CD8-positive, alpha-beta memory T cell (primary cell): Measurements from ENCODE around the gene SLPI. TPM values are rescaled to one million over a fixed set of nuclear protein-coding genes. Genes with fewer than 3 reads are reported as not detected.

Experiments used
- CTCF ChIA-PET: fragments of 350-600 bp; sonication (Branson Sonifier 250); formaldehyde crosslinking; loops from one replicate; lab custom pipeline; 2021; ENCODE audit warnings: antibody characterized with exemption; lab: Charles Lee
- POLR2A ChIA-PET: fragments of 350-600 bp; sonication (Branson Sonifier 250); formaldehyde crosslinking; loops from one replicate; lab custom pipeline; 2021; ENCODE audit warnings: antibody characterized with exemption; lab: Charles Lee
- DNase-seq, 5 donors: peaks; one replicate each; pipeline versions ENCODE4 v3.0.0 to v3.0.0-alpha.2; 2020 to 2022; ENCODE audit warnings: mixed read lengths in 1 of 5
- H3K27ac ChIP-seq: one replicate; pipeline ENCODE4 v1.7.0; 2013; ENCODE audit warnings: low read depth, mild to moderate bottlenecking, low read length, moderate library complexity
- H3K27me3 ChIP-seq: 2 replicates; pipeline ENCODE4 v1.7.0; 2013; ENCODE audit warnings: low read length, mild to moderate bottlenecking; ENCODE audit not compliant: insufficient read depth, poor library complexity, severe bottlenecking
- H3K36me3 ChIP-seq: 2 replicates; pipeline ENCODE4 v1.7.0; 2013; ENCODE audit warnings: mild to moderate bottlenecking, low read length, moderate library complexity; ENCODE audit not compliant: insufficient read depth
- H3K4me1 ChIP-seq: 2 replicates; pipeline ENCODE4 v1.7.0; 2013; ENCODE audit warnings: mild to moderate bottlenecking, low read length, moderate library complexity; ENCODE audit not compliant: insufficient read depth
- H3K4me3 ChIP-seq: 2 replicates; pipeline ENCODE4 v1.7.0; 2013; ENCODE audit warnings: mild to moderate bottlenecking, low read length
- H3K9me3 ChIP-seq: 2 replicates; pipeline ENCODE4 v1.7.0; 2013; ENCODE audit warnings: mild to moderate bottlenecking, low read length
- H3K27ac Mint-ChIP-seq, 8 donors: one replicate each; pipeline ENCODE4 v1.8.0; 2020 to 2021; ENCODE audit warnings: mixed read lengths in 8 of 8, mild to moderate bottlenecking in 6 of 8, inconsistent platforms in 3 of 8, moderate library complexity in 3 of 8
- H3K27me3 Mint-ChIP-seq, 2 donors: one replicate each; pipeline ENCODE4 v1.8.0; 2020 to 2021; ENCODE audit warnings: mixed read lengths in 2 of 2, mild to moderate bottlenecking in 1 of 2, moderate library complexity in 1 of 2
- H3K36me3 Mint-ChIP-seq, 3 donors: one replicate each; pipeline ENCODE4 v1.8.0; 2020 to 2021; ENCODE audit warnings: mixed read lengths in 3 of 3, inconsistent platforms in 1 of 3, mild to moderate bottlenecking in 1 of 3
- H3K4me1 Mint-ChIP-seq, 3 donors: one replicate each; pipeline ENCODE4 v1.8.0; 2020 to 2021; ENCODE audit warnings: mixed read lengths in 3 of 3, inconsistent platforms in 1 of 3, mild to moderate bottlenecking in 1 of 3
- H3K4me3 Mint-ChIP-seq, 7 donors: one replicate each; pipeline ENCODE4 v1.8.0; 2020 to 2021; ENCODE audit warnings: mixed read lengths in 7 of 7, mild to moderate bottlenecking in 6 of 7, moderate library complexity in 4 of 7, inconsistent platforms in 2 of 7
- H3K9me3 Mint-ChIP-seq, 5 donors: one replicate each; pipeline ENCODE4 v1.8.0; 2020 to 2022; ENCODE audit warnings: mixed read lengths in 5 of 5, mild to moderate bottlenecking in 3 of 5, moderate library complexity in 2 of 5, inconsistent platforms in 1 of 5
- polyA plus RNA-seq: library from polyadenylated mRNA; unstranded; fragments of 300-500 nt; fragmentation: Illumina TruSeq; gene quantifications from one replicate; pipeline ENCODE4 v1.2.3, GENCODE V29; 2021
- total RNA-seq, 2 experiments: library from RNA; stranded (reverse); gene quantifications; one replicate each; pipeline ENCODE4 v1.2.3, GENCODE V29; 2021

SLPI gene
- total and polyA plus RNA-seq, 3 experiments from 2014 or later = not detected

DNA sequence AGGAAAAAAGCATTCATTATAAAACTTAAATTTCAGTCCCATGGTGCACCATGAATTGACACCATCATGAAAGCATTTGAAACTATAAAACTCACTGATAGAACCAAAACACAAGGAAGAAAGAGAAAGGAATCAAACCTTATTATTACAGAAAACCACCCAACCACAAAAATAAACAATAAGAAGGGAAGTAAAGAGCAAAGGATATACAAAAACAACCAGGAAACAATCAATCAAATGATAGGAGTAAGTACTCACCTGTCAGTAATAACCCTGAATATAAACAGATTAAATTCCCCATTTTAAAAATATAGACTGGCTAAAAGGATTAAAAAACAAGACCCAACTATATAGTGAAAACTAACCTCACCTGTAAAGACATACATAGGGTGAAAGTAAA lies 5.8 kb downstream of the SLPI start:
- peaks cover 16% of the 10 kb centered on the region for H3K27me3 ChIP-seq
- H3K4me1 Mint-ChIP-seq = no peaks in the 10 kb centered on the region

DNA sequence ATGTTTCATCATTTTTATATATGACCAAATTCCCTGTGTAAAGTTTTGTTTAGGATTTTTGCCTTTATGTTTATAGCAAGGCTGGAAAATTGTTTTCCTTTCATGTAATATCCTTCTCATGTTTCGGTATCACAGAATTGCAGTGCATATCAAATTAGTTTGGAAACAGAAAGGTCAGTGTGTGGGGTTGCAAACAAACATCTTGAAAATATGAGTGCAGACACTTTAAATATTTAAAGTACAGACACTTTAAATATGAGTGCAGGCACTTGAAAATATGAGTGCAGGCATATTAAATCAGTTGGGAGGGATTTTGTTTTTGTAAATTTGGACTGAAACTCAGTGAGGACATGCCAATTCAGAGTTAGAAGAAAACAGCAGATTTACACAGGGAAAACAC lies 6.5 kb downstream of the SLPI start:
- no peaks in the 10 kb centered on the region for H3K36me3 Mint-ChIP-seq
- Histone ChIP-seq H3K4me3 (no peak overlapping the region), H3K4me1 (no peaks in the 10 kb centered on the region), H3K9me3 (no peaks in the 10 kb centered on the region), H3K36me3 (no peaks in the 10 kb centered on the region), H3K27me3 (peaks cover 10% of the 10 kb centered on the region), H3K27ac (no peak overlapping the region)
- peaks cover 42 to 74% of the 10 kb centered on the region in 2 donors for H3K27me3 Mint-ChIP-seq
- no peaks in the 10 kb centered on the region for H3K4me1 Mint-ChIP-seq
- POLR2A ChIA-PET = no interaction called here
- CTCF ChIA-PET = no interaction called here
- DNase-seq = no peak
- no peak overlapping the region for H3K4me3 Mint-ChIP-seq
- no peak overlapping the region for H3K27ac Mint-ChIP-seq
- H3K9me3 Mint-ChIP-seq = peaks cover 0 to 2% (median 0%) of the 10 kb centered on the region in 5 donors

More for the DNA sequence above, 5.8 kb downstream of the SLPI start:
- H3K27me3 Mint-ChIP-seq = peaks cover 44 to 72% of the 10 kb centered on the region in 2 donors
- H3K36me3 ChIP-seq = no peaks in the 10 kb centered on the region
- no peaks in the 10 kb centered on the region for H3K9me3 ChIP-seq
- H3K27ac Mint-ChIP-seq = no peak overlapping the region
- no peaks in the 10 kb centered on the region for H3K4me1 ChIP-seq
- H3K4me3 ChIP-seq = no peak overlapping the region
- DNase-seq = no peak
- H3K4me3 Mint-ChIP-seq = no peak overlapping the region
- H3K9me3 Mint-ChIP-seq = peaks cover 0 to 2% (median 0%) of the 10 kb centered on the region in 5 donors
- H3K36me3 Mint-ChIP-seq = no peaks in the 10 kb centered on the region
- ChIA-PET POLR2A (no interaction called here), CTCF (no interaction called here)
- H3K27ac ChIP-seq = no peak overlapping the region

- Histone ChIP-seq H3K27ac (no peak overlapping the region), H3K27me3 (peaks cover 6% of the 10 kb centered on the region), H3K4me3 (no peak overlapping the region), H3K4me1 (no peaks in the 10 kb centered on the region), H3K36me3 (no peaks in the 10 kb centered on the region), H3K9me3 (no peaks in the 10 kb centered on the region)
- Mint-ChIP-seq H3K36me3 (no peaks in the 10 kb centered on the region), H3K4me1 (no peaks in the 10 kb centered on the region), H3K4me3 (no peak overlapping the region), H3K9me3 (peaks cover 0 to 2% (median 0%) of the 10 kb centered on the region in 5 donors), H3K27ac (no peak overlapping the region), H3K27me3 (peaks cover 33 to 64% of the 10 kb centered on the region in 2 donors)
- no peak for DNase-seq
- ChIA-PET POLR2A (no interaction called here), CTCF (no interaction called here)
Observed at GRCh38 chr20:45246109-45246508, 8.3 kb downstream of the SLPI start.

GRCh38 chr20:45238139-45238538 lies 16.2 kb downstream of the SLPI start:
- POLR2A ChIA-PET = no interaction called here
- no peak overlapping the region for H3K4me3 Mint-ChIP-seq
- Histone ChIP-seq H3K27me3 (no peaks in the 10 kb centered on the region), H3K36me3 (no peaks in the 10 kb centered on the region), H3K9me3 (no peaks in the 10 kb centered on the region), H3K4me3 (no peak overlapping the region), H3K27ac (no peak overlapping the region), H3K4me1 (no peaks in the 10 kb centered on the region)
- no peaks in the 10 kb centered on the region for H3K36me3 Mint-ChIP-seq
- DNase-seq = no peak
- peaks cover 6 to 17% (median 12%) of the 10 kb centered on the region in 5 donors for H3K9me3 Mint-ChIP-seq
- H3K27ac Mint-ChIP-seq = no peak overlapping the region
- CTCF ChIA-PET = no interaction called here
- no peaks in the 10 kb centered on the region for H3K4me1 Mint-ChIP-seq
- peaks cover 31 to 64% of the 10 kb centered on the region in 2 donors for H3K27me3 Mint-ChIP-seq

DNA sequence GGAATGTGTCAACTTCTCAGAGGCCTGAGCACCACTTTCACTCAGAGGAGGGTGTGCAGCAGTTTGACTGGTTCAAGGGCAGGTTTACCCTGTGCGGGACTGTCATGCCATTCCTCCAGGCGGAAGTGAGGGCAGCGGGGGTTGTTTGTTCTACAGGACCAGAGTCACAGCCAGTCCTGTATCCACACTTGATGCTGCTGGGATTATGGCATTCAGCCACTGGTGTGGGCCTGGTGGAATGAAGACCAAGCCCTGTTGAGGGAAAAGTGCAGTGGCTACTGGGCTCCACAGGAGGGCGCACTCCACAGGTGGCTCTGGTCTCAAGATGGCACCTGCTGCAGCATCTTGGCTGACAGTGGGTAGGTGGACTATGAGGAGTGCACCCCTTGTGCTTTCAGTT lies 18.4 kb downstream of the SLPI start:
- ChIA-PET POLR2A (no interaction called here), CTCF (no interaction called here)
- H3K27me3 ChIP-seq = peaks cover 4% of the 10 kb centered on the region
- H3K36me3 ChIP-seq = no peaks in the 10 kb centered on the region
- Mint-ChIP-seq H3K27me3 (peaks cover 29 to 72% of the 10 kb centered on the region in 2 donors), H3K4me1 (no peaks in the 10 kb centered on the region), H3K27ac (no peak overlapping the region), H3K4me3 (no peak overlapping the region), H3K9me3 (peaks cover 7 to 17% (median 12%) of the 10 kb centered on the region in 5 donors), H3K36me3 (no peaks in the 10 kb centered on the region)
- H3K27ac ChIP-seq = no peak overlapping the region
- no peaks in the 10 kb centered on the region for H3K4me1 ChIP-seq
- no peak for DNase-seq
- H3K4me3 ChIP-seq = no peak overlapping the region
- no peaks in the 10 kb centered on the region for H3K9me3 ChIP-seq

- Mint-ChIP-seq H3K4me3 (no peak overlapping the region), H3K27me3 (peaks cover 19 to 50% of the 10 kb centered on the region in 2 donors), H3K36me3 (no peaks in the 10 kb centered on the region), H3K27ac (no peak overlapping the region), H3K4me1 (no peaks in the 10 kb centered on the region), H3K9me3 (peaks cover 7 to 15% (median 12%) of the 10 kb centered on the region in 5 donors)
- no peak overlapping the region for H3K4me3 ChIP-seq
- no peak overlapping the region for H3K27ac ChIP-seq
- ChIA-PET CTCF (no interaction called here), POLR2A (no interaction called here)
- H3K9me3 ChIP-seq = no peaks in the 10 kb centered on the region
- peaks cover 4% of the 10 kb centered on the region for H3K27me3 ChIP-seq
- H3K4me1 ChIP-seq = no peaks in the 10 kb centered on the region
- no peak for DNase-seq
- no peaks in the 10 kb centered on the region for H3K36me3 ChIP-seq
Observed at GRCh38 chr20:45230631-45231030, 23.7 kb downstream of the SLPI start.

- Mint-ChIP-seq H3K9me3 (peaks cover 4 to 7% (median 5%) of the 10 kb centered on the region in 5 donors), H3K27me3 (peaks cover 13 to 48% of the 10 kb centered on the region in 2 donors), H3K4me3 (no peak overlapping the region), H3K4me1 (no peaks in the 10 kb centered on the region), H3K27ac (no peak overlapping the region), H3K36me3 (no peaks in the 10 kb centered on the region)
- peak in 2 of 5 donors; percentile 5 to 47 for DNase-seq
- H3K36me3 ChIP-seq = no peaks in the 10 kb centered on the region
- CTCF ChIA-PET = no interaction called here
- H3K27ac ChIP-seq = no peak overlapping the region
- no peaks in the 10 kb centered on the region for H3K9me3 ChIP-seq
- H3K27me3 ChIP-seq = peaks cover 4% of the 10 kb centered on the region
- H3K4me3 ChIP-seq = no peak overlapping the region
- POLR2A ChIA-PET = no interaction called here
- H3K4me1 ChIP-seq = no peaks in the 10 kb centered on the region
Observed at GRCh38 chr20:45229264-45230056, 24.9 kb downstream of the SLPI start.

GRCh38 chr20:45226287-45226686 lies 28.1 kb downstream of the SLPI start:
- Mint-ChIP-seq H3K27me3 (peaks cover 12 to 53% of the 10 kb centered on the region in 2 donors), H3K4me3 (no peak overlapping the region), H3K4me1 (no peaks in the 10 kb centered on the region), H3K27ac (no peak overlapping the region), H3K9me3 (peaks cover 0 to 2% (median 0%) of the 10 kb centered on the region in 5 donors), H3K36me3 (no peaks in the 10 kb centered on the region)
- Histone ChIP-seq H3K4me1 (no peaks in the 10 kb centered on the region), H3K4me3 (no peak overlapping the region), H3K27ac (no peak overlapping the region), H3K9me3 (no peaks in the 10 kb centered on the region), H3K36me3 (no peaks in the 10 kb centered on the region), H3K27me3 (peaks cover 1% of the 10 kb centered on the region)
- DNase-seq = no peak
- CTCF ChIA-PET = no interaction called here
- POLR2A ChIA-PET = no interaction called here
